B cell (primary cell): ENCODE measurements around the gene CPNE5. TPM values are rescaled to one million over a fixed set of nuclear protein-coding genes. Genes with fewer than 3 reads are reported as not detected.
A peak's percentile ranks its signal among the peaks of the same experiment; 100 is the strongest.

Experiments used
- ATAC-seq: fragments of 200-7000 bp; cut with Tn5 transposase; one replicate; pipeline ENCODE4 v1.10.0; 2021; ENCODE audit warnings: low read depth, mild to moderate bottlenecking, moderate number of reproducible peaks, moderate library complexity
- CTCF ChIA-PET: fragments of 350-600 bp; sonication (Branson Sonifier 250); formaldehyde crosslinking; loops from one replicate; lab custom pipeline; 2021; ENCODE audit warnings: antibody characterized with exemption, inconsistent platforms; lab: Charles Lee
- POLR2A ChIA-PET: fragments of 350-600 bp; sonication (Branson Sonifier 250); formaldehyde crosslinking; loops from one replicate; lab custom pipeline; 2021; ENCODE audit warnings: antibody characterized with exemption; lab: Charles Lee
- DNase-seq: peaks from one replicate; pipeline ENCODE4 v3.0.0; 2013
- H2AFZ ChIP-seq: 2 replicates; pipeline ENCODE4 v1.6.1; 2012; ENCODE audit warnings: mild to moderate bottlenecking, low read depth, low read length; ENCODE audit not compliant: insufficient read depth, poor library complexity, severe bottlenecking
- H3K27ac ChIP-seq, 2 donors: 1 replicate in 1 of 2; 2 replicates in 1 of 2; pipeline ENCODE4 v1.5.1; 2012 to 2013; ENCODE audit warnings: low read length in 2 of 2, mild to moderate bottlenecking in 2 of 2, moderate library complexity in 1 of 2
- H3K27me3 ChIP-seq, 4 experiments: fragments of 200-600 bp in 1 of 4; sonication (generic) in 1 of 4; replicated peaks in 1 of 4; 1 replicate in 2 of 4; 2 replicates in 2 of 4; pipeline versions ENCODE4 v1.6.1 to v1.7.0; 2013 to 2016; ENCODE audit warnings: low read length in 3 of 4, mild to moderate bottlenecking in 2 of 4, mixed read lengths in 1 of 4, moderate library complexity in 1 of 4; ENCODE audit not compliant: insufficient read depth in 4 of 4, control insufficient read depth in 3 of 4; ENCODE audit errors: control extremely low read depth in 1 of 4
- H3K36me3 ChIP-seq, 2 experiments: replicated peaks in 1 of 2; 1 replicate in 1 of 2; 2 replicates in 1 of 2; pipeline versions ENCODE4 v1.6.1 to v1.7.1; 2013; ENCODE audit warnings: low read length in 1 of 2; ENCODE audit not compliant: insufficient read depth in 2 of 2, control insufficient read depth in 1 of 2; ENCODE audit errors: control extremely low read depth in 1 of 2, extremely low read depth in 1 of 2
- H3K4me1 ChIP-seq, 2 donors: fragments of 200-600 bp in 1 of 2; sonication (generic) in 1 of 2; 1 replicate in 1 of 2; 2 replicates in 1 of 2; pipeline versions ENCODE4 v1.5.1 to v1.6.1; 2013 to 2017; ENCODE audit warnings: low read length in 2 of 2; ENCODE audit not compliant: control insufficient read depth in 2 of 2, insufficient read depth in 2 of 2
- H3K4me2 ChIP-seq: replicated peaks from 2 replicates; pipeline ENCODE3; 2012; ENCODE audit warnings: mild to moderate bottlenecking, low read depth, low read length; ENCODE audit not compliant: poor library complexity, severe bottlenecking
- H3K4me3 ChIP-seq, 5 experiments: fragments of 200-600 bp in 1 of 5; sonication (generic) in 1 of 5; 1 replicate in 3 of 5; 2 replicates in 2 of 5; pipeline versions ENCODE4 v1.5.1 to v1.7.0; 2011 to 2016; ENCODE audit warnings: low read length in 4 of 5, mild to moderate bottlenecking in 4 of 5, low read depth in 2 of 5, control low read depth in 1 of 5, moderate library complexity in 1 of 5; ENCODE audit not compliant: insufficient read depth in 1 of 5; ENCODE audit errors: control extremely low read depth in 1 of 5, extremely low read depth in 1 of 5
- H3K79me2 ChIP-seq: fragments of 200-600 bp; sonication (generic); one replicate; pipeline ENCODE4 v1.6.0; 2016; ENCODE audit warnings: low read length; ENCODE audit not compliant: control insufficient read depth, insufficient read depth
- H3K9ac ChIP-seq: fragments of 200-600 bp; sonication (generic); 2 replicates; pipeline ENCODE4 v1.6.1; 2017; ENCODE audit warnings: mild to moderate bottlenecking, low read length, moderate library complexity
- H3K9me3 ChIP-seq, 3 donors: one replicate each; pipeline versions ENCODE4 v1.6.1 to v1.7.1; 2013; ENCODE audit warnings: low read length in 2 of 3; ENCODE audit not compliant: control insufficient read depth in 2 of 3, insufficient read depth in 1 of 3; ENCODE audit errors: control extremely low read depth in 1 of 3
- H4K20me1 ChIP-seq: 2 replicates; pipeline ENCODE4 v1.6.0; 2012; ENCODE audit warnings: mild to moderate bottlenecking, low read length; ENCODE audit not compliant: insufficient read depth, control insufficient read depth, poor library complexity, severe bottlenecking
- H3K27ac Mint-ChIP-seq: one replicate; pipeline ENCODE4 v1.8.0; 2021; ENCODE audit warnings: mixed read lengths
- H3K27me3 Mint-ChIP-seq: one replicate; pipeline ENCODE4 v1.8.0; 2021; ENCODE audit warnings: mixed read lengths
- H3K4me1 Mint-ChIP-seq: one replicate; pipeline ENCODE4 v1.8.0; 2021; ENCODE audit warnings: mixed read lengths
- H3K4me3 Mint-ChIP-seq: one replicate; pipeline ENCODE4 v1.8.0; 2021; ENCODE audit warnings: mixed read lengths
- H3K9me3 Mint-ChIP-seq: one replicate; pipeline ENCODE4 v1.8.0; 2022; ENCODE audit warnings: mixed read lengths; ENCODE audit not compliant: insufficient read depth
- CTCF ChIP-seq: fragments of 200-600 bp; IDR thresholded peaks from one replicate; pipeline ENCODE4 v1.8.0; 2022; ENCODE audit warnings: antibody characterized with exemption, mild to moderate bottlenecking
- EZH2 ChIP-seq: IDR thresholded peaks from 2 replicates; pipeline ENCODE4 v1.6.1; 2012; ENCODE audit warnings: borderline replicate concordance, low read depth, mild to moderate bottlenecking, moderate library complexity, low read length; ENCODE audit not compliant: insufficient read depth, poor library complexity, severe bottlenecking
- WGBS: methylation state at CpG from one replicate; pipeline ENCODE4 v1.1.5; 2013; ENCODE audit warnings: missing lambda C conversion rate; ENCODE audit not compliant: insufficient coverage; 5-methylcytosine and 5-hydroxymethylcytosine counted together
- intact Hi-C: fragments of 100-400 bp; cut with micrococcal nuclease; formaldehyde crosslinking; loops from one replicate; pipeline ENCODE4 v1.10.0; 2022
- polyA plus RNA-seq: library from polyadenylated mRNA; depleted of rRNA; stranded (reverse); fragments of >200 nt; gene quantifications from 2 replicates; pipeline ENCODE4 v1.2.3, GENCODE V29; 2012
- total RNA-seq, 2 donors: library from RNA; stranded (reverse); fragments of 120-200 nt in 1 of 2; gene quantifications; 1 replicate in 1 of 2; 2 replicates in 1 of 2; pipeline versions ENCODE4 v1.2.3 to v1.2.4, GENCODE V29; 2013 to 2022

Gene CPNE5
- total and polyA plus RNA-seq, 2 donors (not counting 1 experiment from before 2014, with no cell fraction given), result 49.8 to 357 TPM

- peak overlapping the region; percentile 71 for H3K27ac Mint-ChIP-seq
- Histone ChIP-seq H2AFZ (no peak overlapping the region), H3K27ac (peak overlapping the region in 1 of 2 donors; percentile 10), H3K9ac (no peak overlapping the region), H3K36me3 (no peaks in the 10 kb centered on the region), H3K4me3 (no peak overlapping the region), H3K79me2 (no peaks in the 10 kb centered on the region), H3K4me2 (peak overlapping the region; percentile 45), H3K4me1 (peaks cover 21 to 28% of the 10 kb centered on the region in 2 donors), H4K20me1 (no peaks in the 10 kb centered on the region), H3K27me3 (peaks cover 0 to 9% (median 0%) of the 10 kb centered on the region in 4 experiments), H3K9me3 (no peaks in the 10 kb centered on the region)
- CTCF ChIA-PET, result interaction anchor here (0.6 to 7.8 kb wide), 9 partner anchors 14 to 237 kb away, joined by 3 to 123 read pairs (median 6); no protein-coding TSS in a partner anchor
- POLR2A ChIA-PET, result interaction anchor here (0.9 kb wide), 1 partner anchor 61 kb away, joined by 3 read pairs; no protein-coding TSS in a partner anchor
- 0% methylated on average over 6 of the region's 11 CpGs for WGBS
- TF ChIP-seq EZH2 (no peak), CTCF (no peak)
- intact Hi-C loops, result loop anchor here (1.0 to 5.0 kb wide), 2 partner anchors 14 to 358 kb away; no protein-coding TSS in a partner anchor
- H3K4me3 Mint-ChIP-seq, result peak overlapping the region; percentile 64
- H3K9me3 Mint-ChIP-seq, result no peaks in the 10 kb centered on the region
- peaks cover 17% of the 10 kb centered on the region for H3K27me3 Mint-ChIP-seq
- H3K4me1 Mint-ChIP-seq, result peaks cover 27% of the 10 kb centered on the region
- ATAC-seq (peak; percentile 42), DNase-seq (peak; percentile 54)
Observed at GRCh38 chr6:36780442-36781177, 58.6 kb downstream of the CPNE5 start.

GRCh38 chr6:36779227-36779626 is 60.0 kb downstream of the CPNE5 start:
- no peak overlapping the region for H3K4me3 ChIP-seq
- no peak for TF ChIP-seq EZH2
- no peak for TF ChIP-seq CTCF
- POLR2A ChIA-PET, result interaction anchor here (0.6 kb wide), 1 partner anchor 77 kb away, joined by 4 read pairs; no protein-coding TSS in a partner anchor
- H3K27me3 ChIP-seq, result peaks cover 0 to 9% (median 0%) of the 10 kb centered on the region in 4 experiments
- 75% methylated on average over 4 of the region's 5 CpGs for WGBS
- H3K27ac ChIP-seq, result no peak overlapping the region
- H2AFZ ChIP-seq, result no peak overlapping the region
- H3K36me3 ChIP-seq, result no peaks in the 10 kb centered on the region
- intact Hi-C loops, result no loop called here
- Mint-ChIP-seq H3K27ac (no peak overlapping the region), H3K4me3 (no peak overlapping the region), H3K9me3 (no peaks in the 10 kb centered on the region), H3K4me1 (peaks cover 27% of the 10 kb centered on the region), H3K27me3 (peaks cover 27% of the 10 kb centered on the region)
- peaks cover 21 to 28% of the 10 kb centered on the region in 2 donors for H3K4me1 ChIP-seq
- CTCF ChIA-PET, result interaction anchor here (1.3 to 7.8 kb wide), 5 partner anchors 12 to 164 kb away, joined by 3 to 123 read pairs (median 22); no protein-coding TSS in a partner anchor
- DNase-seq, result no peak
- H3K9me3 ChIP-seq, result no peaks in the 10 kb centered on the region
- H4K20me1 ChIP-seq, result no peaks in the 10 kb centered on the region
- ATAC-seq, result no peak
- no peaks in the 10 kb centered on the region for H3K79me2 ChIP-seq
- H3K4me2 ChIP-seq, result no peak overlapping the region
- no peak overlapping the region for H3K9ac ChIP-seq
